PFSK-1 (cell line): ENCODE measurements around the gene CEP85L.

Source experiments
- POLR2AphosphoS5 ChIP-seq: IDR thresholded peaks from 2 replicates; pipeline ENCODE4 v1.6.1; 2012; ENCODE audit warnings: low read depth, mild to moderate bottlenecking, control low read depth, low read length, moderate library complexity
- SIN3A ChIP-seq: IDR thresholded peaks from 2 replicates; pipeline ENCODE4 v1.6.1; 2012; ENCODE audit warnings: mild to moderate bottlenecking, low read length, moderate library complexity, borderline replicate concordance; ENCODE audit not compliant: insufficient read depth
- TAF1 ChIP-seq: IDR thresholded peaks from 2 replicates; pipeline ENCODE4 v1.6.1; 2012; ENCODE audit warnings: low read length, control low read depth, borderline replicate concordance; ENCODE audit not compliant: insufficient read depth
- TF ChIP-seq, protein P1 (sequence below), 2 experiments: IDR thresholded peaks; 2 replicates each; pipeline versions ENCODE4 v1.6.1 to v1.8.0; 2011 to 2012; ENCODE audit warnings: low read depth in 2 of 2, low read length in 2 of 2, control low read depth in 1 of 2, inconsistent platforms in 1 of 2, mild to moderate bottlenecking in 1 of 2, moderate library complexity in 1 of 2; ENCODE audit not compliant: insufficient read depth in 1 of 2

DNA sequence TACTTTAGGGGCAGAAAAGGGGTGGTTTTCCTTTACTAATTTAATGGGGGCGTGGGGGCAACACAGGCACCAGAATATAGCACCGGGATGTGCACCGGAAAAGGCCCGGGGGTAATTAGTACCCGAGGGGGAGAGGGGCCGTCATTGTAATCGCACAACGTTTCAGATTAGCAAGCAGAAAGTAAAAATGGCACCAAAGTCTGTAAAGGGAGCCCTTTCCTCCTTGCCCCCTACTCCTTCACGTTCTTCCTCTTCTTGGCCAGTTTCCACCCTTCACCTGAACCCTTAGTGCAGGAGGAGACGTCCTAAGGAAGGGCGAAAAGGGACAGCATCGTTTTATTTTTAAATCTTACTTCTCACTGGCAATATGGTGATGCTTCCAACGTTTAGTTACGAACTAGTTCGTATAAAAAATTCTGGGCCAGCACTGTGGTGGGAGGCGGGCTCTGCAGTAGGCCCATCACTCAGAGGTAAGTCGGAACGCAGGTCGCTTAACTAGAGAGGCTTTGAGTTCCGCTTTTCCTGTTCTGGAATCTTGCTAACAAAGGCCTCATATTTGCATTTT is 742 bp upstream of the CEP85L start:
- no peak for TF ChIP-seq TAF1
- TF ChIP-seq, protein P1, sequence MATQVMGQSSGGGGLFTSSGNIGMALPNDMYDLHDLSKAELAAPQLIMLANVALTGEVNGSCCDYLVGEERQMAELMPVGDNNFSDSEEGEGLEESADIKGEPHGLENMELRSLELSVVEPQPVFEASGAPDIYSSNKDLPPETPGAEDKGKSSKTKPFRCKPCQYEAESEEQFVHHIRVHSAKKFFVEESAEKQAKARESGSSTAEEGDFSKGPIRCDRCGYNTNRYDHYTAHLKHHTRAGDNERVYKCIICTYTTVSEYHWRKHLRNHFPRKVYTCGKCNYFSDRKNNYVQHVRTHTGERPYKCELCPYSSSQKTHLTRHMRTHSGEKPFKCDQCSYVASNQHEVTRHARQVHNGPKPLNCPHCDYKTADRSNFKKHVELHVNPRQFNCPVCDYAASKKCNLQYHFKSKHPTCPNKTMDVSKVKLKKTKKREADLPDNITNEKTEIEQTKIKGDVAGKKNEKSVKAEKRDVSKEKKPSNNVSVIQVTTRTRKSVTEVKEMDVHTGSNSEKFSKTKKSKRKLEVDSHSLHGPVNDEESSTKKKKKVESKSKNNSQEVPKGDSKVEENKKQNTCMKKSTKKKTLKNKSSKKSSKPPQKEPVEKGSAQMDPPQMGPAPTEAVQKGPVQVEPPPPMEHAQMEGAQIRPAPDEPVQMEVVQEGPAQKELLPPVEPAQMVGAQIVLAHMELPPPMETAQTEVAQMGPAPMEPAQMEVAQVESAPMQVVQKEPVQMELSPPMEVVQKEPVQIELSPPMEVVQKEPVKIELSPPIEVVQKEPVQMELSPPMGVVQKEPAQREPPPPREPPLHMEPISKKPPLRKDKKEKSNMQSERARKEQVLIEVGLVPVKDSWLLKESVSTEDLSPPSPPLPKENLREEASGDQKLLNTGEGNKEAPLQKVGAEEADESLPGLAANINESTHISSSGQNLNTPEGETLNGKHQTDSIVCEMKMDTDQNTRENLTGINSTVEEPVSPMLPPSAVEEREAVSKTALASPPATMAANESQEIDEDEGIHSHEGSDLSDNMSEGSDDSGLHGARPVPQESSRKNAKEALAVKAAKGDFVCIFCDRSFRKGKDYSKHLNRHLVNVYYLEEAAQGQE (IDR thresholded peaks at IDR 0.05; ENCODE audit: insufficient read depth in 1 of 2, low read depth in 2 of 2, low read length in 2 of 2): no peak
- TF ChIP-seq POLR2AphosphoS5: no peak
- TF ChIP-seq SIN3A: no peak
